Upper lobe of left lung (tissue), 6 donors: ENCODE data around the gene OR5H15. TPM values are rescaled to one million over a fixed set of nuclear protein-coding genes. Genes with fewer than 3 reads are reported as not detected.

Source experiments
- ATAC-seq, 2 donors: fragments of 200-7000 bp; cut with Tn5 transposase; one replicate each; pipeline ENCODE4 v1.9.1; 2022; ENCODE audit warnings: mild to moderate bottlenecking in 2 of 2, moderate library complexity in 2 of 2; ENCODE audit not compliant: low FRiP score in 2 of 2
- DNase-seq, 2 donors: peaks; one replicate each; pipeline ENCODE4 v3.0.0-alpha.2; 2019 to 2020
- H3K27ac ChIP-seq, 4 donors: fragments of 200-600 bp; sonication (generic); one replicate each; pipeline ENCODE4 v1.5.1; 2016 to 2019
- H3K27me3 ChIP-seq, 4 donors: fragments of 200-600 bp; sonication (generic); one replicate each; pipeline ENCODE4 v1.5.1; 2017 to 2019
- H3K36me3 ChIP-seq, 4 donors: fragments of 200-600 bp; sonication (generic); one replicate each; pipeline ENCODE4 v1.5.1; 2016 to 2019
- H3K4me1 ChIP-seq, 4 donors: fragments of 200-600 bp; sonication (generic); one replicate each; pipeline ENCODE4 v1.5.1; 2018 to 2019
- H3K4me3 ChIP-seq, 4 donors: fragments of 200-600 bp; sonication (generic); one replicate each; pipeline ENCODE4 v1.5.1; 2017 to 2019; ENCODE audit warnings: mild to moderate bottlenecking in 2 of 4, moderate library complexity in 1 of 4
- H3K9me3 ChIP-seq, 4 donors: fragments of 200-600 bp; sonication (generic); one replicate each; pipeline ENCODE4 v1.5.1; 2018 to 2019
- EP300 ChIP-seq, 4 donors: sonication (generic); formaldehyde crosslinking; IDR thresholded peaks; one replicate each; pipeline ENCODE4 v1.5.1; 2017; ENCODE audit warnings: antibody characterized with exemption in 4 of 4, control low read depth in 2 of 4
- POLR2A ChIP-seq, 4 donors: fragments of 450-650 bp; IDR thresholded peaks; one replicate each; pipeline ENCODE4 v1.5.1; 2016 to 2017; ENCODE audit warnings: antibody characterized with exemption in 4 of 4, mild to moderate bottlenecking in 2 of 4
- POLR2AphosphoS5 ChIP-seq, 2 donors: sonication (generic); formaldehyde crosslinking; IDR thresholded peaks; one replicate each; pipeline ENCODE4 v1.5.1; 2017; ENCODE audit warnings: antibody characterized with exemption in 2 of 2
- WGBS, 2 donors: methylation state at CpG; one replicate each; pipeline ENCODE4 v1.1.5; 2017 to 2018; 5-methylcytosine and 5-hydroxymethylcytosine counted together
- total RNA-seq, 6 donors: library from RNA; depleted of rRNA in 4 of 6; stranded (reverse); fragments of >200 nt in 4 of 6; gene quantifications; one replicate each; pipeline versions ENCODE4 v1.1.0 to v1.2.1, GENCODE V29; 2016 to 2021
- TF ChIP-seq, protein P1 (sequence below), 6 experiments: fragments of 450-650 bp in 4 of 6; fragments of 200-600 bp in 2 of 6; sonication (generic) in 2 of 6; IDR thresholded peaks; one replicate each; pipeline ENCODE4 v1.5.1; 2016 to 2019; ENCODE audit warnings: antibody characterized with exemption in 6 of 6
- donor health status: DM: no; HTN: no; CAD: no; lungs with moderate emphysema.
- donor health status: DM: no; HTN: yes; CAD: no; lungs with severe emphysema.

The OR5H15 gene
- total RNA-seq, 6 donors from 2014 or later, result not detected

DNA sequence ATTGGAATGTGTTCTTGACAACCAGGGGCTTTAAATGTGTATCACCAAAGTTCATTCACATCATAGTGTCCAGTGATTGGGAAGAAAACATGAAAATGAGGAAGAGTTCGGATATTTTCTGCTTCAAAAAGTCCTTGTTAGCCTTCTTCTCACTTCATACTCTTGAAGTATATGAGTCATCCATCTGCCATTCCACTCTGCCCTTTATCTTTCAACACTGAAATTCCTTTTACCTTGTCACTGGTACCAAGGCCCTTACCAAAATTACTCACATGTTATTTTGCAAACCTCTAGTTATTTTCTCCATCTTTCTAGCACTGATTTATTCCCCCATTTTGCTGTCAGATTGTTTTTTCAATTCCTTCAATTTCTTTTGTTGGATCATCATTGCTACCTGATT, 32.5 kb downstream of the OR5H15 start:
- 45 to 50% methylated on average over 1 of the region's 1 CpG for WGBS, 2 donors
- H3K27ac ChIP-seq, result no peak overlapping the region
- H3K4me3 ChIP-seq, result no peak overlapping the region
- no peaks in the 10 kb centered on the region for H3K9me3 ChIP-seq
- TF ChIP-seq, protein P1, sequence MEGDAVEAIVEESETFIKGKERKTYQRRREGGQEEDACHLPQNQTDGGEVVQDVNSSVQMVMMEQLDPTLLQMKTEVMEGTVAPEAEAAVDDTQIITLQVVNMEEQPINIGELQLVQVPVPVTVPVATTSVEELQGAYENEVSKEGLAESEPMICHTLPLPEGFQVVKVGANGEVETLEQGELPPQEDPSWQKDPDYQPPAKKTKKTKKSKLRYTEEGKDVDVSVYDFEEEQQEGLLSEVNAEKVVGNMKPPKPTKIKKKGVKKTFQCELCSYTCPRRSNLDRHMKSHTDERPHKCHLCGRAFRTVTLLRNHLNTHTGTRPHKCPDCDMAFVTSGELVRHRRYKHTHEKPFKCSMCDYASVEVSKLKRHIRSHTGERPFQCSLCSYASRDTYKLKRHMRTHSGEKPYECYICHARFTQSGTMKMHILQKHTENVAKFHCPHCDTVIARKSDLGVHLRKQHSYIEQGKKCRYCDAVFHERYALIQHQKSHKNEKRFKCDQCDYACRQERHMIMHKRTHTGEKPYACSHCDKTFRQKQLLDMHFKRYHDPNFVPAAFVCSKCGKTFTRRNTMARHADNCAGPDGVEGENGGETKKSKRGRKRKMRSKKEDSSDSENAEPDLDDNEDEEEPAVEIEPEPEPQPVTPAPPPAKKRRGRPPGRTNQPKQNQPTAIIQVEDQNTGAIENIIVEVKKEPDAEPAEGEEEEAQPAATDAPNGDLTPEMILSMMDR (IDR thresholded peaks at IDR 0.05), result no peak
- TF ChIP-seq EP300 (IDR thresholded peaks at IDR 0.05), result no peak
- TF ChIP-seq POLR2AphosphoS5 (IDR thresholded peaks at IDR 0.05), result no peak
- no peak for TF ChIP-seq POLR2A (IDR thresholded peaks at IDR 0.05)
- H3K4me1 ChIP-seq, result no peaks in the 10 kb centered on the region
- ATAC-seq (no peak), DNase-seq (no peak)
- H3K27me3 ChIP-seq, result no peaks in the 10 kb centered on the region
- H3K36me3 ChIP-seq, result no peaks in the 10 kb centered on the region

DNA sequence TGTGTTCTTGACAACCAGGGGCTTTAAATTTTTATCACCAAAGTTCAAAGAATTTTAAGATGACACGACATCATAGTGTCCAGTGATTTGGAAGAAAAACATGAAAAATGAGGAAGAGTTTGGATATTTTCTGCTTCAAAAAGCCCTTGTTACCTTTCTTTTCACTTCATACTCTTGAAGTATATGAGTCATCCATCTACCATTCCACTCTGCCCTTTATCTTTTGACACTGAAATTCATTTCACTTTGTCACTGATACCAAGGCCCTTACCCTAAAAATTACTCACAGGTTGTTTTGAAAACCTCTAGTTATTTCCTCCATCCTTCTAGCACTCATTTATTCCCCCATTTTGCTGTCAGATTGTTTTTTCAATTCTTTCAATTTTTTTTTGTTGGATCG, 42.7 kb downstream of the OR5H15 start:
- no peaks in the 10 kb centered on the region for H3K27me3 ChIP-seq
- H3K9me3 ChIP-seq, result no peaks in the 10 kb centered on the region
- H3K4me3 ChIP-seq, result no peak overlapping the region
- WGBS, 2 donors, result 77 to 79% methylated on average over 2 of the region's 2 CpGs
- no peak for ATAC-seq
- no peaks in the 10 kb centered on the region for H3K4me1 ChIP-seq
- no peak overlapping the region for H3K27ac ChIP-seq
- no peaks in the 10 kb centered on the region for H3K36me3 ChIP-seq
- no peak for DNase-seq
- TF ChIP-seq POLR2AphosphoS5 (IDR thresholded peaks at IDR 0.05), result no peak
- TF ChIP-seq EP300 (IDR thresholded peaks at IDR 0.05), result no peak
- TF ChIP-seq, protein P1 (IDR thresholded peaks at IDR 0.05), result no peak
- no peak for TF ChIP-seq POLR2A (IDR thresholded peaks at IDR 0.05)

DNA sequence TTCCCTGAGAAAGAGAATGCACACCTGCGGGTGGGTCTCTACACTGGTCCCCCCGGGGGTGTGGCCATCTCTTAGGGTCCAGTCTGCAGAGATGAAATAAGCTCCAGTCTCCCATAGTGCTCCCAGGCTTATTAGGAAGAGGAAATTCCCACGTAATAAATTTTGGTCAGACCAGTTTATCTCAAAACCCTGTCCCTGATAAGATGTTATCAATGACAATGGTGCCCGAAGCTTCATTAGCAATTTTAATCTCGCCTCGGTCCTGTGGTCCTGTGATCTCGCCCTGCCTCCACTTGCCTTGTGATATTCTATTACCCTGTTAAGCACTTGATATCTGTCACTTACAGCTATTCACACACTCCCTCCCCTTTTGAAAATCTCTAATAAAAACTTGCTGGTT, 46.8 kb downstream of the OR5H15 start:
- no peak overlapping the region for H3K4me3 ChIP-seq
- no peaks in the 10 kb centered on the region for H3K4me1 ChIP-seq
- TF ChIP-seq POLR2A (IDR thresholded peaks at IDR 0.05), result no peak
- TF ChIP-seq EP300 (IDR thresholded peaks at IDR 0.05), result no peak
- ATAC-seq, result no peak
- H3K36me3 ChIP-seq, result no peaks in the 10 kb centered on the region
- no peak overlapping the region for H3K27ac ChIP-seq
- no peak for DNase-seq
- H3K27me3 ChIP-seq, result no peaks in the 10 kb centered on the region
- no peaks in the 10 kb centered on the region for H3K9me3 ChIP-seq
- WGBS, 2 donors, result 41 to 55% methylated on average over 7 of the region's 7 CpGs

DNA sequence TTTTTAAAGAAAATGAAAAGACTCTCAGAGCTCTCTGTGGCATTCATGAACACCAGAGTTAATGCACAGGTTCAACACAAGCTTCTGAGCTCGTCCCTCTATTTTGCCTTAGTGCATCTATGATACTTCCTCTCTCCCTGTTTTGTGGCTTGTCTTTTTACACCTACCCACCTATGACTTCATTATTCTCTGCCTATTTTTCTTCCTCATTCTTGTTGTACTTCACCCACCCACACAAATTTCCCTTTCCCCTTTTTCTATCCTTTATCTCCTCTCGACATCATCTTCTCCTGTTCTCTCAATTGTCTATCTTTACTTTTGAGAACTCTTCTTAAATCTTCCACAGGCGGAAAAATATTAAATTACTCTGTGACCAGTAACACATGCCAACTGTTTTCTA, 48.6 kb downstream of the OR5H15 start:
- H3K4me3 ChIP-seq, result no peak overlapping the region
- DNase-seq (no peak), ATAC-seq (no peak)
- H3K9me3 ChIP-seq, result no peaks in the 10 kb centered on the region
- H3K36me3 ChIP-seq, result no peaks in the 10 kb centered on the region
- WGBS, 2 donors, result 61 to 63% methylated on average over 3 of the region's 3 CpGs
- no peaks in the 10 kb centered on the region for H3K4me1 ChIP-seq
- no peak for TF ChIP-seq EP300 (IDR thresholded peaks at IDR 0.05)
- no peak overlapping the region for H3K27ac ChIP-seq
- no peaks in the 10 kb centered on the region for H3K27me3 ChIP-seq

Other genes with a start within 250 kb of the OR5H15 start
- gene RIOX2, start 194.3 kb upstream of the OR5H15 start, total RNA-seq, result 10 to 100 TPM; 15.9 to 33.9 (median 21.4) TPM
- not detected for gene GABRR3, start 131.4 kb upstream of the OR5H15 start, total RNA-seq
- gene OR5AC2, start 79.5 kb upstream of the OR5H15 start, total RNA-seq, result not detected
- not detected for gene OR5H1, start 36.0 kb upstream of the OR5H15 start, total RNA-seq
- not detected for gene OR5H14, start 19.2 kb upstream of the OR5H15 start, total RNA-seq
- not detected for gene OR5H6, start 97.5 kb downstream of the OR5H15 start, total RNA-seq
- gene OR5H2, start 115.8 kb downstream of the OR5H15 start, total RNA-seq, result not detected
- gene OR5K4, start 187.2 kb downstream of the OR5H15 start, total RNA-seq, result not detected
- not detected for gene OR5K3, start 224.0 kb downstream of the OR5H15 start, total RNA-seq